ENCODE data around the gene CLASP1.
A peak's percentile ranks its signal among the peaks of the same experiment; 100 is the strongest.
"Not testable (repeated sequence)": the region's sequence is repeated elsewhere in the genome, so short reads cannot be mapped to it uniquely, and the experiment has no call there.

The CLASP1 gene

DNA sequence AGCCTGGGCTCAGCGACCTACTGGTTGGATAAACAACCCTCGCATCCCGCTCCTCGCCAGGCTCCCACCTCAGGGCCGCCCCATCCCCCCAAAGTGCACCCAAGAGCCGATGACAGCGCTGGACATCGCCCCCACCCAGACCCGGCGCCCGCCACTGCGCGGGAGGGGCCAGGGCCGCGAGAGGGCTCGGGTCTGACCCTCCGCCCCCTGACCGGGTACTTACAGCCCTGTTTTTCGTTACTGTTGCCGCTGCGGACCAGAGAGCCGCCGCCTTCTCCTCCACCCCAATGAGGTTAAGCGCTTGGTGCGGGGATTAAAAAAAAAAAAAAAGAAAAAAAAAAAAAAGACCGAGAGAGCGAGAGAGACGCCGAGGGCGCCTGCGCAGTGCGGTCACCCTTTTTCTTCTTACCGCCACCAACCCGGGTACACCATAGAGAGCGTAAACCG lies at the start of gene CLASP1:
Gene CLASP1, minus strand, starts transcription at position 314 of the 447 bp plus-strand sequence. CDS start 43,567 bp downstream, outside the sequence.
- DNase-seq: peak in 2 of 4 experiments; percentile 37 to 38

DNA sequence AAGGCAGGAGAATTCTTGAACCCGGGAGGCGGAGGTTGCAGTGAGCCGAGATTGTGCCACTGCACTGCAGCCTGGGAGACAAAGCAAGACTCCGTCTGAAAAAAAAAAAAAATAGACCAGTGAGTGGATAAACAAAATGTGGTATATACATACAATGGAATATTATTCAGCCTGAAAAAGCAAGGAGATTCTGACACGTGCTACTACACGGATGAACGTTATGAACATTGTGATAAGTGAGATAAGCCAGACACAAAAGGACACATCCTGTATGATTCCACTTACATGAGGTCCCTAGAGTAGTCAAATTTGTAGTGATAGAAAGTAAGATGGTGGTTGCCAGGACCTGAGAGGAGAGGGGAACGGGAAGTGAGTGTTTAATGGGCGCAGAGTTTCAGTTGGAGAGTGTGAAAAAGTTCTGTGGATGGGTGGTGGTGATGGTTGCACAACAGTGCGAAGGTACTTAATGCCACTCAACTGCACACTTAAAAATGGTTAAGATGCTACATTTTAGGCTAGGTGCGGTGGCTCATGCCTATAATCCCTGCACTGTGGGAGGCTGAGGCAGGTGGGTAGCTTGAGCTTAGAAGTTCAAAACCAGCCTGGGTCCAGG lies 49.2 kb upstream of the CLASP1 start:
- no peak for DNase-seq

GRCh38 chr2:121697108-121697631 lies 47.9 kb upstream of the CLASP1 start:
- DNase-seq: no peak

DNA sequence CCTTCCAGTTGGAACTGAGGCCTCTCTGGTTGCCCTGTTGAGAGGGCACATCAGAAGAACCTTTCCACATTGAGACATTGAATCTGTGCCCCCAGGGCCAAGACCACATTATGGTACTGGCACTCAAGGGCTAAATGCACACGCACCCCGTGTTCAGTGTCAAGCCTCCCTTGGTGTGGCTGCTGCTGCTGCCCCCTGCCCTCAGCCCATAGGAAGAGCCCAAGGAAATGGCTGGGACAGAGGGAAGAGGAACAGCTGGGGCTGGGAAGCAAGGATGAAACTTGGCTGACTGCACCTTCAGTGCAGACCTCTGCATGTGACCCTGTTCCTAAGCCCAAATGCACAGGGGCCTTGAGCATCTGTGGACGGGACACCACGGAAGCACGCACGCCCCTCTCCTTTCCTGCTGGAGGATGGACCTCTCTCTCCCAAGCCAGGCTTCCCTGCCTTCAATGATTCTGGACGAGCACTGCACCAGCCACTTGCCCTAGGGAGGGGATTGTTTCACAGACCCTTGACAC lies 47.2 kb upstream of the CLASP1 start:
- no peak for DNase-seq

DNA sequence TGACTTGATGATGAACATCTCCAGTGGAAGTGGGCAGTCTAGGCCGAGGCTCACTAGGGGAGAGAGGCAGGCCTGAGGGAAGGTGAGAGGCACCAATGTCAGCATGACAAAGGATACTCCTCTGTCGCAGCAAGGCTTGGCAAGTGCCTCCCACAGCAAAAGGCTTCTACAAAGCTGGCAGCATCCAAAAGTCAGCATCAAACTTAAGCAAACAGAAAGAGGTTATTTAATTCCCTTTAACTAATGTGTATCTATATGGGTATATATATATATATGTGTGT lies 45.8 kb upstream of the CLASP1 start:
- DNase-seq: no peak

GRCh38 chr2:121694398-121695170 lies 45.3 kb upstream of the CLASP1 start:
- DNase-seq: no peak

- DNase-seq: not testable (repeated sequence)
Observed at GRCh38 chr2:121690572-121690971, 41.3 kb upstream of the CLASP1 start.

- no peak for DNase-seq
Observed at GRCh38 chr2:121690095-121690494, 40.8 kb upstream of the CLASP1 start.

DNA sequence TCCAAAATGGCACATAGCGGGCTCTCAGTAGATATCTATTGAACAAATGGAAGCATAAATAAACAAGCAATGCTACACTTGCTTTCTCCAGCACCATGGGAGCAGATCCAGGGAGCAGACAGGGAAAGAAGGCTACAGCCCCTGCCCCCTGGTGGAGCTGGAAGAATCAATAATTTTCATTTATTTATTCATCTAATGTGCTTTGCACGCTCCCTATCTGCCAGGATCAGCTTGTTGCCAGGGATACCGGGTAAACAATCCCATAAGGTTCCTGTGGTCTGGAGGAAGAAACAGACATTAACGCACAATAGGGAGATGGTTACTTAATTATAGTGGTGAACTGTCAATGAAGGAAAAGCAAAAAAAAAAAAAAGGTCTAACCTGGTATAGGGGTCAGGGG lies 40.1 kb upstream of the CLASP1 start:
- no peak for DNase-seq

GRCh38 chr2:121688820-121689219 lies 39.6 kb upstream of the CLASP1 start:
- DNase-seq: no peak

DNA sequence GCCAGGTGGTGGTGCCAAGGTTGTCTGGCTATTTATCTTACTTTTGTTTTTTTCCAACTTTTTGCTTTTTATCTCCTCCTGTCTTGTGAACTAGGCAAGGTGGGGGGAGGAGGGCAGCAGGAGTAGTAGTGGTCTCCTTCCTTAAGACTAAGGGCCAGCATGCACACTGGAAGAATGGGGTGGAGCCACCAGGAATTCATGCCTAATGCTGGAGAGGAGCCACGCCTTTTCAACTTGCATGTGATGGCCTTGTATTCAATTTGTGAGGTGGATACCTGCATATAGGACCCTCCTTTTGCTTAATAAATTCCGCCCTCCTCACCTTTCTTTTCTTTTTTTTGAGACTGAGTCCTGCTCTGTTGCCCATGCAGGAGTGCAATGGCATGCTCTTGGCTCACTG lies 37.6 kb upstream of the CLASP1 start:
- DNase-seq: no peak

GRCh38 chr2:121686218-121686617 lies 37.0 kb upstream of the CLASP1 start:
- no peak for DNase-seq

GRCh38 chr2:121682396-121683298 lies 33.4 kb upstream of the CLASP1 start:
- DNase-seq: no peak

DNA sequence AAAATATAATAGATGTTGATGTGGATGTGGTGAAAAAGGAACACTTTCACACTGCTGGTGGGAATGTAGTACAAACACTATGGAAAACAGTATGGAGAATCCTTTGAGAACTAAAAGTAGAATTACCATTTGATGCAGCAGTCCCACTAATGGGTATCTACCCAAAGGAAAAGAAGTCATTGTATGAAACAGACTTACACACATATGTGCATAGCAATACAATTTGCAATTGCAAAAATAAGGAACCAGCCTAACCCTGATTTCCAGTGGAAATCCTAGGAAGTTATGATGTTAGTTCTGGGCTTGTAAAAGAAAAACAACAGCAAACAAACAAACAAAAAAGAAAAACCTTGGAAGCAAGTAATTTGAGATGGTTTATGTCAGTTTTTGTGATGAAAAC lies 28.6 kb upstream of the CLASP1 start:
- DNase-seq: no peak

- DNase-seq: not testable (repeated sequence)
Observed at GRCh38 chr2:121671621-121672020, 22.4 kb upstream of the CLASP1 start.

GRCh38 chr2:121670181-121670580 lies 20.9 kb upstream of the CLASP1 start:
- DNase-seq: no peak

GRCh38 chr2:121667618-121668017 lies 18.4 kb upstream of the CLASP1 start:
- DNase-seq: no peak

- no peak for DNase-seq
Observed at GRCh38 chr2:121666042-121666441, 16.8 kb upstream of the CLASP1 start.

- no peak for DNase-seq
Observed at GRCh38 chr2:121665504-121665903, 16.2 kb upstream of the CLASP1 start.

DNA sequence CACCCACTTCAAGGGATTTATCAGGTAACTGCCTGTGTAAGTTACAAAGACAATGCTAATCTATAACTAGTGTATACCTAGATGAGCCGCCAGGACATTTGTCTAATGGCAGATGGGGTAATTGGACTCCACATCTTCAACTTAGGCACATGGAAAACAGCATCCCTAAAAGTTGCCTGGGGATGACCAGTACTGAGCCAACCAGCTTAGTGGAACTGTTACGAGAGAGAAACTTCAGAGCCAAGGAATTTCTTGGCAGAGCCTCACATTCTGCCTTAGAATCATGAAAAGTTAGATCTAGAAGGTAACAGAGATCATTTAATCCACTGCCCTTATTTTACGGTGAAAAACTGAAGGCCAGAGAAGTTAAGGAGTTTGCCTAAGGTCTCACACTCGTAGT lies 15.5 kb upstream of the CLASP1 start:
- no peak for DNase-seq

GRCh38 chr2:121664086-121664485 lies 14.8 kb upstream of the CLASP1 start:
- no peak for DNase-seq

GRCh38 chr2:121663434-121663833 lies 14.2 kb upstream of the CLASP1 start:
- no peak for DNase-seq

- no peak for DNase-seq
Observed at GRCh38 chr2:121662656-121663055, 13.4 kb upstream of the CLASP1 start.

All from activated CD4-positive, CD25-positive, alpha-beta regulatory T cell (primary cell).